RKO (cell line): ENCODE results near the gene ZNF536.

ENCODE experiments used
- DNase-seq: peaks from one replicate; pipeline ENCODE4 v3.0.0-alpha.2; 2016; ENCODE audit warnings: low spot score

The ZNF536 gene

GRCh38 chr19:30363073-30363472 is 9.1 kb upstream of the ZNF536 start:
- DNase-seq, result no peak

GRCh38 chr19:30364866-30365800 is 7.1 kb upstream of the ZNF536 start:
- no peak for DNase-seq

DNA sequence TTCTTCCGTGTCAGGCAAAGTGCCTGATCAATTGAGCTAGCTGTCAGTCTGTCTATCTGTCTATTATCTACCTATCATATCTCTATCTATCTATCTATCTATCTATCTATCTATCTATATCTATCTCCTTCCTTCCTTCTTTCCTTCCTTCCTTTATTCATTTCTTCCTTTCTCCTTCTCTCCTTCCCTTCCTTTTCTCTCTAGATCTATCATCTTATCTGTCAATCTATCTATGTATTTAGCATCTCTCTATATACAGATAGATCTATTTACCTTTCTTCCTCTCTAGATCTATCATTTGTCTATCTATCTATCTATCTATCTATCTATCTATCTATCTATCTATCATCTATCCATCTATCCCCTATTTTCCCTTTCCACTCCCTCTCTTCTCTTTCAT is 5.9 kb upstream of the ZNF536 start:
- no peak for DNase-seq

- DNase-seq, result no peak
Measured at GRCh38 chr19:30367006-30367405, 5.2 kb upstream of the ZNF536 start.

GRCh38 chr19:30367421-30367820 is 4.8 kb upstream of the ZNF536 start:
- no peak for DNase-seq

GRCh38 chr19:30369833-30370232 is 2.4 kb upstream of the ZNF536 start:
- DNase-seq, result no peak

- DNase-seq, result no peak
Measured at GRCh38 chr19:30371161-30371836, 885 bp upstream of the ZNF536 start.

GRCh38 chr19:30373593-30373992 is 1.4 kb downstream of the ZNF536 start:
- DNase-seq, result no peak

DNA sequence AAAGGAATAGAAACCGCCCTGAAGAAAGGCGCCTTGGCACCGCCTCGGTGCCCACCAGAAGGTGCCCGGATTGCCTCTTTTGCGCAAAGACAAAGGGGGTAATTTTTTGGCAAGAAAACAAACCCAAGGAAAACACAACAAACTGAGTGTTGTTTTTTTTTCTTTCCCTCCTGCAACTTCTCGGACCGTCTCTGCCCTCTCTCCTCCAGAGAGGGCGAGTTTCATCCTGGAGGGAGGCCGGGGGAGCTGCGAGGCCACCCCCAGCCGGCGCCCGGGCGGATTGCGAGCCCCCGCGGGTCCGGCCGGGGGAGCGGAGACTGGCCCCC is 2.3 kb downstream of the ZNF536 start:
- no peak for DNase-seq

DNA sequence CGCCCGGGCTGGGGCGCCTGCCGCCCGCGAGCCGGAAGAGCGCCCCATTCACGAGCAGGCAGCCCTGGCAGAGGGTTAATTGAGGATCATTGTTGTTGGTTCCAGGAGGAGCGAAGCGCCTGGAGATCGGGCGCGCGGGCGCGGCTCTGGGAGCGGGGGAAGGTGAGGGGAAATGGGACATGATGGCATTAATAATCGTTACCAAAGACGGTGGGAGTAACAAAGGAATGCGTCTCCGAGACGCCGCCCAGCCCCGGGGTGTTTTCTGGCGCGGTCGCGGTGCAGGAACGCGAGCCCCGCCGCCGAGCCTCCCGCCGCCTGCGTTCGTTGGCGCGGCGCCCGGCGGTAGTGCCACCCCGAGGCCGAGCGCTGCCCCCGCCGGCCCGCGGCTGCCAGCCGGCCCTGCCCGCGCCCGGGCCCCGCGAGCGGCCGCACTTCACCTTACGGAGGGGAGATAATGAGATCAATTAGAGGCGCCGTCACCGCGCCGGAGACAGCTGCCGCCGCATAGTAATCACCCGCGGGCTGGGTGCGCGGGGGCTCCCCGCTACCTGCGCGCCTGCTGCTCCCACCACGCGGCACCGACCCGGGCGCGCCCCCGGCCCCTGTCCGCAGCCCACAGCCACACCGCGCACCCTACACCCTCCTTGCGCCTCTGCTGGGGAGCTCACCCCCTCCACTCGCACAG is 2.8 kb downstream of the ZNF536 start:
- no peak for DNase-seq

DNA sequence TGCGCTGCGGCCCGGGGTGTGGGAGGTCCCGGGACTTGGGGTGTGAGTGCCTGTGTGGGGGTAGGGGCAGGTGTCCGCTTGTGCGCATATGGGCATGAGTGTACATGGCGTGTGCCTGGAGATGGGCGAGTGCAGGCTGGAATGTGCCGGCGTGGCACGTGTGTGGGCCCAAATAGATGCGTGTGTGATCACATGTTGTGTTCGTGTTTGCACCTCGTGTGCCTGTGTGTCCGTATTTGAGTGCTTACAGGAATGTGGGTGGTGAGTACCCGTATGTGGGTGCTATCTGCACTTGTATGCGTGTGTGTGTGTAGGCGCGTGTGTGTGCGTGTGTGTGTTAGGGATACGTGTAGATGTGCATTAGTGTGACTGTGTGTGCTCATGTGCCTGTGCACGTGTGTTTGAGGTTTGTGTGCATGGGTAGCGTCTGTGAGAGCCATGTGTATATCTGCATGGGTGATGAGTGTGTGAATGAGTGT is 3.4 kb downstream of the ZNF536 start:
- no peak for DNase-seq

DNA sequence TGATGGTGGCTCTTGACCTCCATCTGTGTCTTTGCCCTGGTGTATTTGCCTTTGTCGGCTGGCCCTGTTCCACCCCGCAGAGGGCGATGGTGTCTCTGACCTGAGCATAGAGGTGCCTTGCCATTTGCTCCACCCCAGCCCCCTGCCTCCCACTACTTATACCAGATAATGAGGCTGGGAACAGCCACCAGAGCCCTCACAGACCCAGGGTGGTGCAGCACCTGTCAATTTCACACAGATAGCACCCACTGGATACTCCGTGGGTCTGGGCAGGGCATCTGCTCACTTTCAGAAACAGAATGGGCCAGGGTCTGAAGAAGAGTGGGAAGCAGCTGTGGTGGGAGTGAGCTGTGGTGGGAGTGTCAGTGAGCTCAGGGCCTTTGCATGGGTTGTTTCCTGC is 4.1 kb downstream of the ZNF536 start:
- DNase-seq, result no peak

DNA sequence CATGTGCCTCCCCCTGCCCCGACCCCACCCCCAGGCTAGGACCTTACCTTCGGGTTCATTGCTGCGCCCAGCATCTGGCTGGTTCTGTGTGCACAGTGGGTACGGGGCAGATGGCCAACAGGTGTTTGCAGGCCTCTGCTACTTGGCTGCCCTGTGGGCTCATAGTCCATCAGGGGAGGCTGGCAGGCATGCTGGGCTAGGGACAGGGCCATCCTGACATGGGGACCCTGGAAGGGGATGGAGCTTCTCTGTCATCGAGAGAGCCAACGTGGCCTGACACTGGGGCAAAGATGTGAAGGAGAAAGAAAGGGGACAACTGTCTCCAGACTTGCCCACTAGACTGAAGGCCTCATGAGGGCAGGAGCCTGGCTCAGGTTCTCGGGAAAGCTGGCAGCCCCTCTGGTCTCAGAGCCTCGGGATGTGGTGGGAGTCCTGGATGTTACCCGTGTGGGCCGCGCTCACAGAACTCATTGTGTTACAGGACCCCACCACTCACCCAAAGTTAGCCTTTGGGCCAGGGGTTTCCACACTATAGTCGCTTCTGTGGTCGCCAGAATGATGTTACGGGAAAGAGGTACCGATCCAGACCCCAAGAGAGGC is 4.7 kb downstream of the ZNF536 start:
- DNase-seq, result no peak

DNA sequence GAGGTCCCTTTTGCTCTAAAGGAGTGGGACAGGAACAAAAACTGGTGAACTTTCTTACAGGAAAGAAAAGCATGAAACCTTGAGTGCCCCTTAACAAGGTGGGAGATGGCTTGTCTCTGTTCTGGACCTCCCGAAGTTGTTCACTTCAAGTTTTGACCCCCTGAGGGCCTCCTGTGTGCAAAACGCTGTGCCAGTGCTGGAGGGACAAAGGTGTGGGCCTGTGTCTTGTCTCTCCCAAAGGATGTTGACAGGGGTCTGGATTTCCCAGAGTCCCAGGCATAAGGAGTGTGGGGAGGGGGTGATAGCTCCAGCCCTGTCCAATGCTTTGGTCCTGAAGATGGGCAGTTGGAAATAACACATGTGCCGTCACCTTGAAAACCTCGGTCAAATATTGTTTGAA is 6.5 kb downstream of the ZNF536 start:
- DNase-seq, result no peak

GRCh38 chr19:30379841-30380610 is 7.8 kb downstream of the ZNF536 start:
- DNase-seq, result no peak

DNA sequence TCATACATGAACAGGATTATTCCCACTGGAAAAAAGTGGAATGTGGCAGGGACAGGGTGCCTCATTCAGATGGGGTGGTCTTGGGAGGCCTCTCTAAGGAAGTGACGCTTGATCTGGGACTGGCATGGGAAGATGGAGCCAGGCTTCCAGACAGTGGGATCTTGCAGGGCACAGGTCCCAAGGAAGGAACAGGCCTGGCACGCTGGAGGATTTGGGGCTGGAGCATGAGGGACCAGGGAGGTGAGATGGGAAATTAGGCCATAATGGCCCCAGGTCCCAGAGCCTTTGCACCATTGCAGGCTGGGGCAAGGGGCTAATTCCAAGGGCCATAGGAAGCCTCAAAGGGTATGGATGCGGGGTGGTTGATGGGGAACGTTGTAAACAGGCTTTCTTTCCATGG is 9.2 kb downstream of the ZNF536 start:
- no peak for DNase-seq

- no peak for DNase-seq
Measured at GRCh38 chr19:30385174-30385573, 13.0 kb downstream of the ZNF536 start.

- DNase-seq, result no peak
Measured at GRCh38 chr19:30385666-30386065, 13.5 kb downstream of the ZNF536 start.

GRCh38 chr19:30386551-30387143 is 14.5 kb downstream of the ZNF536 start:
- DNase-seq, result no peak

DNA sequence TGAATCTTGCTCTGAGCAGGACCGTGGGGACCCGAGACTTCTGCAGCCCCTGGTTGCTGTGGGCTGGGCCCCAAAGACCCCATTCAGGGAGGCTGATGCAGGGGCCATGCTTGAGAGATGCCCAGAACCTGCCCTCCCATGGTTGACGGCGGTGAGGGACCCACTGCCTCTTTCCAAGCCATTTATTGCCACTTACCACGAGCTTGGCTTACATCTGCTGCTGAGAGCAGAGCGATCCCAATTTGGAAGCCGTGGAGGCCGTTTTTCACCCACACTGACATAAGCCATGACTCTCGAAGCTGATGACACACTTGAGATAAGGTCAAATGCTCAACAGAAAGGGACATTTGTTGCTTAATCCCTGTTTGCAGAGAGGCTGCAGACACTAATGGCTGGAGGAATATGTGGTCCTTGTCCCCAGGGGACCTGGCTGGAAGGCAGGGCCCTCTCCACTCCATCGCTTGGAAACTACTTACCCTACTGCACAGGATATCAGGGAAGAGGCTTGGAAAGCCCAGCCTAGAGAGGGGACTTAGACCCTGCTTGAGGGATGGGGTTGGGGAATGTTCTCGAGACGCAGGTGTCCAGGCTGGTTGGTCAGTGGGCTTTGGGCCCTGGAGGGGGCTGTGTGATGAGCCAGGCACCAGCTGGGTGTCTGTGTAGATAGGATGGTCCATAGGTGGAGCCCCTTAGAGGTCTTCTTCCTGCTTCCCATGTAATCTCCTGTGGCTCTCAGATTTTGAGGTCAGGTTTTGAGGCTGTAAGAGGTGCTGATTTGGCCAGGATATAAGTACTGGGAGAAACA is 15.3 kb downstream of the ZNF536 start:
- DNase-seq, result no peak
